Chondrocyte (in vitro differentiated cells): ENCODE data around the gene CBX7. TPM values are rescaled to one million over a fixed set of nuclear protein-coding genes. Genes with fewer than 3 reads are reported as not detected.

Experiments used
- DNase-seq: peaks from one replicate; pipeline ENCODE4 v3.0.0; 2021; ENCODE audit warnings: mixed read lengths, low spot score
- H3K27ac Mint-ChIP-seq: one replicate; pipeline ENCODE4 v1.8.0; 2021; ENCODE audit warnings: mild to moderate bottlenecking, moderate library complexity, mixed read lengths; ENCODE audit not compliant: unreplicated experiment
- H3K27me3 Mint-ChIP-seq: 2 replicates; pipeline ENCODE4 v1.8.0; 2021; ENCODE audit warnings: low read depth, mixed read lengths
- H3K36me3 Mint-ChIP-seq: 2 replicates; pipeline ENCODE4 v1.8.0; 2021; ENCODE audit warnings: low read depth, mixed read lengths
- H3K4me1 Mint-ChIP-seq: 2 replicates; pipeline ENCODE4 v1.8.0; 2021; ENCODE audit warnings: low read depth, mild to moderate bottlenecking, mixed read lengths
- H3K4me3 Mint-ChIP-seq: one replicate; pipeline ENCODE4 v1.8.0; 2021; ENCODE audit warnings: mild to moderate bottlenecking, moderate library complexity, mixed read lengths; ENCODE audit not compliant: unreplicated experiment
- H3K9me3 Mint-ChIP-seq: 2 replicates; pipeline ENCODE4 v1.8.0; 2021; ENCODE audit warnings: low read depth, mixed read lengths
- long read RNA-seq: library from polyadenylated mRNA; stranded (forward); transcript quantifications from one replicate; pipeline ENCODE4 v2.0.0, GENCODE V29; 2021
- total RNA-seq: library from RNA; stranded (reverse); gene quantifications from 3 replicates; pipeline ENCODE4 v1.2.1, GENCODE V29; 2021
- TF ChIP-seq, protein P1 (sequence below): fragments of 200-600 bp; sonication (generic); IDR thresholded peaks from 2 replicates; pipeline ENCODE4 v1.5.0; 2021; ENCODE audit warnings: antibody characterized with exemption, mild to moderate bottlenecking, moderate library complexity

The CBX7 gene
- total RNA-seq: 3.6 to 6.9 TPM (median 4.7 TPM) in 3 replicates
- long read RNA-seq, partial matches to known transcripts: 0 of 3 reads
- long read RNA-seq, other reads (novel, unspliced or antisense): 2 of 3 reads

DNA sequence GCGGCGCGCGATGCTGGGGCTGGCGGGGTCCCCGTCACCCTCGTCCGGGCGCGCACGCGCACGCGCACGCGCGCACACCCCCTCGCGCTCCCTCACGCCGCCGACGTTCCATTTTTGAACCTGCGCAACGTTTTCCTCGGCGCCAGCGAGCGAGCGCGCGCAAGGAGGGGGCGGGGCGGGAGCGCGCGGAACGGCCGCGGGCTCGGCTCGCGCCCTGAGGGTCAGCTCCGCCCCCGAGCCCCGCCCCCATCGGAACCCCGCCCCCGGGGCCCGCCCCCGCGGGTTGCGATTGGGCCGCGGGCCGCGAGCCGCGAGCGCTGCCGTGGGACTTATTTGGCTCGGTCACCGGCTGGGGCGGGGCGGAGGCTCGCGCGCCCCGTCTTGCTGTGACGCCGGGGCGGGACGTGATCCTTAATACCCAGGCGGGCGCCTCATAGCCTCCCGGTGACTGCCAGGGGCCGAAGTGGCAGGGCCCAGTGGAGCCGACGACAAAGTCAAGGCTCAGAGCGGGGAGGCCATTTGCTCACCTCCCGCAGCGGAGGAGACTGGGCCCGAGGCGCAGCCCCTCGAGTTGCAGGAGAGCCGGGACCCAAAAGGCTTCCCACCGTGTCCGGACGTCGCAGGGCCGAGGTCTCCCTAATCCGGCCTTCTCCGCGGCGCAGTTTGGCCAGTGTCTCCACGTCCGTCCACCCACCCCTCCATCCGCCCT is at the start of gene CBX7:
CBX7 (minus strand) TSS at position 170 of the 709 bp plus-strand sequence. CDS start 236 bp downstream, outside the sequence.
- Mint-ChIP-seq H3K9me3 (no peaks in the 10 kb centered on the region), H3K27me3 (peaks cover 8% of the 10 kb centered on the region), H3K36me3 (no peaks in the 10 kb centered on the region), H3K4me1 (peaks cover 14% of the 10 kb centered on the region), H3K27ac (peak within 1 kb of the TSS; percentile 87), H3K4me3 (peak within 1 kb of the TSS; percentile 77)
- DNase-seq: peak; percentile 93
- TF ChIP-seq, protein P1, sequence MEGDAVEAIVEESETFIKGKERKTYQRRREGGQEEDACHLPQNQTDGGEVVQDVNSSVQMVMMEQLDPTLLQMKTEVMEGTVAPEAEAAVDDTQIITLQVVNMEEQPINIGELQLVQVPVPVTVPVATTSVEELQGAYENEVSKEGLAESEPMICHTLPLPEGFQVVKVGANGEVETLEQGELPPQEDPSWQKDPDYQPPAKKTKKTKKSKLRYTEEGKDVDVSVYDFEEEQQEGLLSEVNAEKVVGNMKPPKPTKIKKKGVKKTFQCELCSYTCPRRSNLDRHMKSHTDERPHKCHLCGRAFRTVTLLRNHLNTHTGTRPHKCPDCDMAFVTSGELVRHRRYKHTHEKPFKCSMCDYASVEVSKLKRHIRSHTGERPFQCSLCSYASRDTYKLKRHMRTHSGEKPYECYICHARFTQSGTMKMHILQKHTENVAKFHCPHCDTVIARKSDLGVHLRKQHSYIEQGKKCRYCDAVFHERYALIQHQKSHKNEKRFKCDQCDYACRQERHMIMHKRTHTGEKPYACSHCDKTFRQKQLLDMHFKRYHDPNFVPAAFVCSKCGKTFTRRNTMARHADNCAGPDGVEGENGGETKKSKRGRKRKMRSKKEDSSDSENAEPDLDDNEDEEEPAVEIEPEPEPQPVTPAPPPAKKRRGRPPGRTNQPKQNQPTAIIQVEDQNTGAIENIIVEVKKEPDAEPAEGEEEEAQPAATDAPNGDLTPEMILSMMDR: no peak

DNA sequence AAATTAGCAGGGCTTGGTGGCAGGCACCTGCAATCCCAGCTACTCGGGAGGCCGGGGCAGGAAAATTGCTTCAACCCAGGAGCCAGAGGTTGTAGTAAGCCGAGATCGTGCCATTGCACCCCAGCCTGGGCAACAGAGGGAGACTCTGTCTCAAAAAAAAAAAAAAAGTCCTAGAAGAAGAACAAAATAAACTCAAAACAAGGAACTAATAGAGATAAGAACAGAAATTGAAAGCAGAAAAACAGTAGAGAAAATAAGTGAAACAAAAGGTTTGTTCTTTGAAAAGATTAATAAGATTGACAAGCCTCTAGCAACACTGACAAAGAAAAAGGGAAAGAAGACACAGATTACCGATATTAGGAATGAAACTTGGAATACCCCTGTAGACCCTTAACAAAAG is 45.1 kb upstream of the CBX7 start:
- Mint-ChIP-seq H3K36me3 (peaks cover 2% of the 10 kb centered on the region), H3K4me1 (no peaks in the 10 kb centered on the region), H3K4me3 (no peak overlapping the region), H3K9me3 (peaks cover 4% of the 10 kb centered on the region), H3K27ac (no peak overlapping the region), H3K27me3 (no peaks in the 10 kb centered on the region)
- TF ChIP-seq, protein P1: no peak
- no peak for DNase-seq

- no peak overlapping the region for H3K27ac Mint-ChIP-seq
- no peaks in the 10 kb centered on the region for H3K27me3 Mint-ChIP-seq
- peaks cover 4% of the 10 kb centered on the region for H3K9me3 Mint-ChIP-seq
- H3K4me3 Mint-ChIP-seq: no peak overlapping the region
- TF ChIP-seq, protein P1: no peak
- DNase-seq: no peak
- H3K36me3 Mint-ChIP-seq: peaks cover 2% of the 10 kb centered on the region
- H3K4me1 Mint-ChIP-seq: no peaks in the 10 kb centered on the region
Measured at GRCh38 chr22:39194098-39194497, 41.6 kb upstream of the CBX7 start.

DNA sequence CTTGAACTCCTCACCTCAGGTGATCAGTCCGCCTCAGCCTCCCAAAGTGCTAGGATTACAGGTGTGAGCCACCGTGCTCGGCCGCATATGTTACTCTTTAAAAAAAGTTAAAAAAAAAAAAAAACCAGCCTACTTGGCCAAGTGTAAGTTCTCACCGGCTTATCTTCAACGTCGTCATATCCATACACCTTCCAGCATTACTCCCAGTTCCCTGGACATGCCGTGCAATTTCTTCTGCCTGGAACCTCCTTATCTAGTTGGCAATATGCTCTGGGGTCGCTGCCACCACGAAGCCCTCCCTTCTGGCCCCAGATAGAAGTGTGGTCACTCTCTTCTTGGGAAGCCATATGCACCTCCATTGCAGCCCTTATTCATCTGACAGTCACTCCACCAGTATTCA is 36.3 kb upstream of the CBX7 start:
- TF ChIP-seq, protein P1: no peak
- H3K27me3 Mint-ChIP-seq: no peaks in the 10 kb centered on the region
- no peak overlapping the region for H3K4me3 Mint-ChIP-seq
- H3K4me1 Mint-ChIP-seq: peaks cover 3% of the 10 kb centered on the region
- DNase-seq: no peak
- H3K27ac Mint-ChIP-seq: no peak overlapping the region
- peaks cover 2% of the 10 kb centered on the region for H3K9me3 Mint-ChIP-seq
- no peaks in the 10 kb centered on the region for H3K36me3 Mint-ChIP-seq

- Mint-ChIP-seq H3K4me3 (no peak overlapping the region), H3K27ac (no peak overlapping the region), H3K9me3 (peaks cover 8% of the 10 kb centered on the region), H3K36me3 (no peaks in the 10 kb centered on the region), H3K27me3 (no peaks in the 10 kb centered on the region), H3K4me1 (peaks cover 3% of the 10 kb centered on the region)
- TF ChIP-seq, protein P1: peak; percentile 51
- DNase-seq: peak; percentile 72
Measured at GRCh38 chr22:39185601-39186012, 33.1 kb upstream of the CBX7 start.
